ENCODE measurements around the gene PARK7.

The PARK7 gene

DNA sequence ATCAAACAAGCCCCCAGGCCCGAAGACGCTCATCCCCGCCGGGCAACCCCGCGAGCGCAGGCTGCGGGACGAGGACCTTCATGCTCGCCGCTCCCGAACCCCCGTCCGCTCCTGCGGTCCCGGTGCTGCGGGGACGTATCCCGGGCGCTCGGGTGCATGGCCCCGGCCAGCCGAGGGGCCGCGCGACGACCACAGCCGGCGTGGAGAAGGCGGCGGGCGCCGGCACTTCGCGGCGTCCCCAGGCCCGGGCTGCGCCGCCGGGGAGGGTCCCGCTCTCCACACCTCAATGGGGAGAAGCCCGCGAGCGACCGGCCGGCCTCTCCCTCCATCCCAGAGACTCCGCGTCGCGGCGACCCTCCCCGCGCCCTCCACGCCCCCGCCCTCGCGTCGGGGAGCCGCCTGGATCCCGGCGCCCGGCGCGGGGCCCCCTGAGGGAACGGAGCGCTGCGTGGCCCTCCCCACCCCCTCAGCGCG lies 64.2 kb downstream of the PARK7 start:
- no peak for DNase-seq

DNA sequence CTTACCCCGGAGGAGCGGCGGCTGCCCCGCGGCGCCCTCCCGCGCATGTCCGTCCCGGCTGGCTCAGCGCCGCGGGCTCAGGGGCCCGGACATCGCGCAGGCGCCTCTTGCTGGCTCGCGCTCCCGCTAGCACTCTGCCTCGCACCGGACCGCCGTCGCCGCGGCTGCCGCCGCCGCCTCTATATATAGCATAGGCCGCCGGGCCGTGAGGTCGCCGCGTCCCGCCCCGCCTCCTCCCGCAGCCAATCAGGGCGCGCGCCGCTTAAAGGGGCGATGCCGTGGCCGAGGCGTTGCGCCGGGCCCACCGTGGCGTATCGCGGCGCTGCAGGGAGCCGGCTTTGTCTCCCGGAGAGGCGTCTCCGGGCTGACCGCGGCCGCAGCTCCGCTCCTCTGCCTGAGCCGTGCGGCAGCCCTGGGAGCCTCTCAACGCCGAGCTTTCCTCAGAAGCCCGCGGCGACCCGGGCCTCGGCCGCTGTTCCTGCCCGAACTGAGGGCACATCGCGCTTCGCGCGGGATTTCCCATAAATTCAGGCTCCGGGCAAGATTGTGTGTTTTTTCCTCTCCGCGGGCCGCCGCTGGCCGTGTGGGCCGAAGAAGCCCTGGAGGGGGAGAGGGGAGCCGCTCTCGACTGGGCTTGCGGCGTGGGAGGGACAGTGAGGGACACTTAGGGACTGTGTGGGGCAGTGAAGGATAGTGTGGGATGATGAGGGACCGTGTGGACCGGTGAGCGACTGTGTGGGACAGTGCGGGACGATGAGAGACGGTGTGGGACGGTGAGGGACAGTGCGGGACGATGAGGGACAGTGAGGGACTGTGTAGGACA lies 64.9 kb downstream of the PARK7 start, which contains the start of gene ERRFI1:
TSS of gene ERRFI1 (minus strand) at position 157 of the 823 bp plus-strand sequence. CDS start 10,690 bp downstream, outside the sequence.
- peak; percentile 43 for DNase-seq

DNA sequence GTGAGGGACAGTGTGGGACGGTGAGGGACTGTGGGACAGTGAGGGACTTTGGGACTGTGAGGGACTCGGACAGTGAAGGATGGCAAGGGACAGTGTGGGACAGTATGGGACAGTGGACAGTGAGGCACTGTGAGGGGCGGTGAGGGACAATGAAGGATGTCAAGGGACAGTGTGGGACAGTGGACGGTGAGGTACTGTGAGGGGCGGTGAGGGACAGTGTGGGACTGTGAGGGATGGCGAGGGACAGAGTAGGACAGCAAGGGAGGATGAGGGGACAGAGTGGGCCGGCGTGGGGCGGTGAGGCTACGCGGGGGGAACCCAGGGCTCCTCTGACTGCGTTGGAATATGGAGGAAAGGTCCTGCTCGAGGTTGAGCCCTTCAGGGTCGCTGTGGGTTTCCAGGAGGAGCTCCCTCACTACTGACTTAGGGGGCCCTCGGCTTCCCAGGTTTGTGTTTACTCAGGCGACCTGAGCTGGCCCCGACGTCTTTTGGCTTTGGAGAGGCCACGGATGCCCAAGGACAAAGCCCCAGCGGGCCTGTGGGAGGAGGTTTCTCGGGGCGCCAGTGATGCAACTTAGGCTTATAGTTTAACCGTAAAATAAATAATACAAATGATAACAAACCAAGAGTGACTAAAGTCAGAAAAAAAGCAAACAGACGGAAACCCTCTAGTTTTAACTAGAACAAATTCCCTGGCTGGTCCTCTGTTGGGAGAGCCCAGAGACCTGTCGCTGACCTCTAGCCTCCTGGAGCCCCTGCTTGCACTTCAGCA lies 65.7 kb downstream of the PARK7 start:
- no peak for DNase-seq

DNA sequence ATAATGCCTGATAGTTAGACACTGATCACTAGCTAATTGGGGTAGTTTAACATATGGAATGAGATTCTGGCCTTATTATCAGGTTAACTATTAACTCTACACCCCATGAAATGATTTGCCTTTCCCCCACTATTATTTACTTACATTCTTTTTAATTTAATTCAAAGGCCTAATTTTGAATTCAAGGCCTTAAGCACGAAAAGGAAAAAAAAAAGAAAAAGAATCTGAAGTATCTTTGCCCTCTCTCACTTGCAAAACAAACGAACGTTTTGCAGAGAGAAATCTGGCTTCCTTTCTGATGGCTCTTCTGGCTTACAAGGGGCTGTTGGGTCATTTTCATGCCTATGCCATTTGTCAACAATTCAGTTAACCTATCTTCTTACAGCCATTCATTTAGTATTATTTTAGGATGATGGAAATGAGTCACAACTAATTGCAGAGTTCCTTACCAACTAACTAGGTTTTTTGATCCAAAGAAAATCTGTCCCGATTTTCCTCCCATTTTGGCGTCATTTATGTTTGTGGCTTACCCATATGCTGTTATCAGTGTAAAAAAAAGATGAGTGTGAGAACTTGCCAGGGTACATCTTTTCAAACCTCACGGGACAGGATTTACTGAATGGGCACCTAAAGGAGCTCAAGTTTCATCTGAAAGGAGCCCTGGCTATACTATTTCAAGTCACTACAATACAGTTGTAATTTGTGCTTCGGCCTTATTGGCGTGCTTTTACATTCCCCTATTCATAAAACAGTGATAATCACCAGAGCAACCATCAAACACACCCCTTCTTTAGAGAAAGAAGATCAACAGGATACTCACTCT lies 66.4 kb downstream of the PARK7 start:
- no peak for DNase-seq

DNA sequence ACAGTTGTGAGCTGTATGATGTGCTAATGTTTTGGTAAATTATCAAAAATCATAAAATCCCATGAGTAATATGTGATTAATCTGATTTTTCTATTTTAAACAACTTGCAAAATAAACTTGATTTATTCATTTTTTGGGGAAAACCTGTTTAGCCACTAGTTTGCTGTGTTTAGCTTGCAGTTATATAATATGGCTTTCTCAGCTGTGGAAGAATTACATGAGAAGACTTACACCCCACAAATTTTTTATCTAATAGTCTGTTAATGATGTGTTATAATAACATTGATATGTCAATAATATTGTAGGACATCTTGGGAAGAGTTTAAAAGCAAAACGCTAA lies 67.0 kb downstream of the PARK7 start:
- DNase-seq: no peak

DNA sequence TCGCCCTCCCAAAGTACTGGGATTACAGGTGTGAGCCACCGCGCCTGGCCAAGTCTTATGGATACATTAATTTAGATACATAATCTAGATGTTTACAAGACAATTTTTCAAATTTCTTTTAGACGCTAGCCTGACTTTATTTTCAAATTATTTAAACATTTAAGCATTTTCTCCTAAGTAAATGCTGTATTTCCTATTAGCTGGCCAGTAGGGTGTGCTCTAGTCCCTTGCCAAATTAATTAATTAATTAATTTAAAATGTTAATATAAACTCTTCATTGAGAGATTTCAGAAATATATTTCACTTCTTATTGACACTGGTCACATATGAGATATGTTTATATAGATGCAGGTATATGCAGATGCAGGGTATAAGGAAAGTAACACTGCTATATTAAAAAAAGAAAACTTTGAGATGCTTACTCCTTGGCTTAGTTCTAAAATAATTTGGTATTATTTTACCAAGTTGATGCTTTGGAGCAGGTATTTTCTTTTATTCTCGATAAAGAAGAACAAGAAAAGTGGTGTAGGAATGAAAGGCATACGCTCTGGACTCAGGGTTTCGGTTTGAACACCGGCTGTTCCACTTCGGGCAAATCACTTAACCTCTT lies 69.8 kb downstream of the PARK7 start:
- no peak for DNase-seq

DNA sequence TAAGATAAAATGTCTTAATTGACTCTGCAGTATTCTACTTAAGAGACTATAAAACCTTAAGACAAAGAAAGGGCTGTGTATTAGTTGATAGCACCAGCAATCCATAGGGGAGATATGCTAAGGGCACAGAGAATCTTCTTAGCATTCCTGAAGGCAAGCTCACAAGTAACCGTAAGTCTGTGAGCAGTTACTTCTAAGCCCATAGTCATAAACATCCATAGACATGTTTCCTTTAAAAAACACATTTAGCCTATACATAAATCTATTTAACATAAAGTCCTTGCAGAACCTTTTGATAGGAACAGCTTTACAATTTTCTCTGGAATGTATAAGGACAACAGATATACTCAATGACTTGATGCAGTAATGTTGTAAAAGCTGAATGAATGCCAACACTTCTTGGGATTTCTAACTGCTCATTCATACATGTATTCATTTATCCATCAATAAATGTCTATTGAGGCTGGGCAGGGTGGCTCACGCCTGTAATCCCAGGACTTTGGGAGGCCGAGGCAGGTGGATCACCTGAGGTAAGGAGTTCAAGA lies 70.9 kb downstream of the PARK7 start:
- DNase-seq: no peak

DNA sequence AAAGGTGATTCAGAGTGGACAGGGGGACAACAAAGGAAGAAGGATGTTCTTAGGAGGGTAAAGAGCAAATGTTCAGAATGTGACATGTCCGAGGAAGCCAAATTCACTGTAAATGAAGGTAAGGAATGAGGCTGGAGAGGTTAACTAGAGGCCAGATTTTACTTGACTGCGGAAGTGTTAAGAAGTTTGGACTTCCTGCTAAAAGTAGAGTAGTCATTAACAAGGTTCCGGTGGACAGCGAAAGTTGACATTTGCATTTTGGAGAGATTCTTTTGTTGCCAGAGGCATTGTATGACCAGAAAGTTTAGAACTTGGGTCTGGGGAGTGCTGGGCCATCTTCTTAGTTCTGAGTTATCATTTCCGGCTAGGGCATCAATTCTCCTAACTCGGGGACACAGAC lies 71.8 kb downstream of the PARK7 start:
- no peak for DNase-seq
